ENCODE measurements around the gene ALDH1A1. TPM values are rescaled to one million over a fixed set of nuclear protein-coding genes. Genes with fewer than 3 reads are reported as not detected.

ALDH1A1 gene
- total RNA-seq, 1 donor from 2014 or later, result 527 TPM

- DNase-seq (ENCODE audit: low spot score) (no peak), ATAC-seq (no peak)
Measured at GRCh38 chr9:72921888-72922654, 30.8 kb downstream of the ALDH1A1 start.

- no peak for ATAC-seq
- no peak for DNase-seq (ENCODE audit: low spot score)
Measured at GRCh38 chr9:72919246-72919945, 33.5 kb downstream of the ALDH1A1 start.

DNA sequence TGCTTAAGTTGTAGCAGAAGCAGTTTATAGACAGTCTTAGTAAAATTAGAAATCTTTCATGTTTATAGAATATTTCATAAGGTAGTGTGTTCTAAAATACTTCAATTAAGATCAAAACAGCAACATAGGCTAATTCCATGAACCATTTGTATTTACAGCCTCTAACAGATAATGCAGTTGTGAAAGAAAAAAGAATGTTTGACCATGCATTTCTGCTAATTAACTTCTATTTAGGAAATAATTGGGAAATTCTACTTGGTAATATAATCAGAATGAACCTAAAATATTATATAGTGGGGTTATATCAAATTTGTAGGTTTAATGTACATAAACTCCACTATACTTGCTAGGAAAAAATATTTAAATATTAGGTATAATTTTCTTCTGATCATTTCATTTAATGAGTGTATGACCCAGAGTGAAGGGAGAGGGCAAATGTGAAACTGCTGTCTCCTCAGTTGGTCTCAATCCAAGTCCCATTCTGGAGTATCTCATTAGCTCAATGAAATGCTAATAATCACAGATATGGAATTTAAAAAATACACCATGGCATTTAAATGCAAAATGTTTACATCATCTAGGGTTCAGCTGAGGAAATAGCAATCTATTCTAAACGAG lies 34.9 kb downstream of the ALDH1A1 start:
- ATAC-seq, result peak; percentile 12
- no peak for DNase-seq (ENCODE audit: low spot score)

- no peak for DNase-seq (ENCODE audit: low spot score)
- ATAC-seq, result no peak
Measured at GRCh38 chr9:72915659-72916058, 37.2 kb downstream of the ALDH1A1 start.

DNA sequence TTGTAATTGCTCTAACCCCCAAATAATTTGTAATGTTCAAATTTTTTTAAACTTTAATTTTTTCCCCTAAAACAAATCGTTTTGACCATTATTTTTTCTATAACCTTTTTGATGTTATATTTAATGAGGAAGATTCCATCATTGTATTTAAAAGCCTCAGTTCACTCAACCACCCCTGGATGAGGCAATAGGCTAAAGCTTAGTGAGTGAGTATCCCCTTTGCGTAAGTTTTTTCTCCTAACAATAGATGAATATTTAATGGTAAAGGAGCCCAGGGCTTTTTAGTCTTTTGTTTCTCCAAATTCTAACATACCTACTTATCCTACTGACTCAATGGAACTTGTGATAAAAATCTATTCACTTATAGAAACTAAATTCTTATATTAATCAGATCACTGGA lies 38.1 kb downstream of the ALDH1A1 start:
- no peak for ATAC-seq
- no peak for DNase-seq (ENCODE audit: low spot score)

DNA sequence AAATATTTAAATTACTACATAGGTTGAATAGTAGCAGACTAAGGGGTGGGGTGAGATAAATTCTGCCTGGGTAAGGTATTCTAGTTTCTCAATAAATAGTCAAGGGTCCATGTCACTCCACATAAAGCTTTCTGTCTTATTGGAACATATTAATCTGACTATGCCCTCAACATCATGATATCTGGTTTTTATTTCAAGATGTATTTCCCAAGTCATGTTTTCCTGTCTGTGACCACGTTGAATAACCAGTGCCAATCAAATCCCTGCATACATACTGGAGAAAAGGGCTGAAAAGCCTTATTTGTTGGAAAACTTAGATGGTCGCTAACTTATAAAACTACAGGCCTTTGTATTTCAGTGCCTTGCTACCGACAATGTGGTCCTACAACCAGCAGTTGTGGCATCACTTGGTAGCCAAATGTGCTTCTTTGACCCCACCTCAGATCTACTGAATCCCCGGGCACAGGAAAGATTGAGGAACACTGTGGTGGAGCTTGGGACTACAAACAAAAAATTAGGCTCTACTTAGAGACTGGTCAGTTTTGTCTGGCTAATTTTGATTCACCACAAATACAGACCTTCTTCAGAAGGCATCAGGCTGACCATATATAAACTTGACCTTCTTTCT lies 39.4 kb downstream of the ALDH1A1 start:
- ATAC-seq (peak; percentile 29), DNase-seq (ENCODE audit: low spot score) (no peak)

- ATAC-seq (peak; percentile 11), DNase-seq (ENCODE audit: low spot score) (no peak)
Measured at GRCh38 chr9:72912476-72913381, 40.1 kb downstream of the ALDH1A1 start.

DNA sequence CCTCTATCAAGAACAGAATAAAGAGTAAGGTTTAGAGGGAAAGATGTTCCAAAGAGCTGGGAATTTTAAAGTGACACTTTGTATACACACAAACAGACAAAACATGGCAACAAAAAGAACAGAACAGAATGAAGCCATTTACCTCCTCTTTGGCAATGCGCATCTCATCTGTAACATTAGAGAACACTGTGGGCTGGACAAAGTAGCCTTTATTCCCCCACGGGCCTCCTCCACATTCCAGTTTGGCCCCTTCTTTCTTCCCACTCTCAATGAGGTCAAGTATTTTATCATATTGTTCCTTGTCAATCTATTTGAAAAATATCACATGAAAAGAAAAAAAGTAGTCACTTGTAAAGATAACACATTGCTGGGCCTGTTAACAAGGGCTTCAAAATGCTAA lies 41.0 kb downstream of the ALDH1A1 start:
- DNase-seq (ENCODE audit: low spot score), result no peak
- no peak for ATAC-seq

GRCh38 chr9:72911247-72911775 lies 41.5 kb downstream of the ALDH1A1 start:
- no peak for ATAC-seq
- DNase-seq (ENCODE audit: low spot score), result no peak

DNA sequence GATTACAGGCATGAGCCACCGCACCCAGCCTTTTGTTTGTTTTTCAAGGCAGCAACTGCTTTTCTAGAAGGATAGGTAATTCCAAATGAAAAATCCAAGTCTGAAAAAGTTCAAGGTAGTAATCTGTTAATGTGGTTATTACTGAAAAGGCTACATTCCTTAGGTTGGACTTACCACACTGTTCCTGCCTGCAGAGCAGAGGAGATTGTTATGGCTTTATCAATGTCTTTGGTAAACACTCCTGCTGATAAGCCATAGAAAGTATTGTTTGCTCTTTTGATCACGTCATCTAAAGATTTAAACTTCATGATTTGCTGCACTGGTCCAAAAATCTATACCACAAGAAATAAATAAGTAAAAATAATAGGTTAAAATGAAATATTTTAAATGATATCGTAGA lies 43.4 kb downstream of the ALDH1A1 start:
- ATAC-seq, result no peak
- no peak for DNase-seq (ENCODE audit: low spot score)

DNA sequence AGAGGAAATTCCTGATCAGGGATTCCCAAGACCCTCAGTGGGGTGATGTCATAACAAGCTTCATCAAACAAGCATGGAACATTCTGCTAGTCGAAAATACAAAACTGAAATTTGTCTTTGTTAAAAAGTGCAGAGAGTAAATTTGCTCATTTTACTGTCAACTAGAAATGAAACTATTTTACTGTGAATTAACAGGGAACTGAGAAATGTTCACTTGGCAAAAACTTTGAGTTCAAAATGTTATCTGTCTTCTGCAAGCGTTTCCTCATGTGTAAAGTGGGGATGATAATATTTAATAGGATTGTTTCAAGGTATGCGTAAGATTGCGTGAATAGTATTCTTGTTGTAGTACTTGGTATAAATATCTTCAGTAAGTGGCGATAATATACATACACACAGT lies 45.4 kb downstream of the ALDH1A1 start:
- DNase-seq (ENCODE audit: low spot score) (no peak), ATAC-seq (peak; percentile 11)

DNA sequence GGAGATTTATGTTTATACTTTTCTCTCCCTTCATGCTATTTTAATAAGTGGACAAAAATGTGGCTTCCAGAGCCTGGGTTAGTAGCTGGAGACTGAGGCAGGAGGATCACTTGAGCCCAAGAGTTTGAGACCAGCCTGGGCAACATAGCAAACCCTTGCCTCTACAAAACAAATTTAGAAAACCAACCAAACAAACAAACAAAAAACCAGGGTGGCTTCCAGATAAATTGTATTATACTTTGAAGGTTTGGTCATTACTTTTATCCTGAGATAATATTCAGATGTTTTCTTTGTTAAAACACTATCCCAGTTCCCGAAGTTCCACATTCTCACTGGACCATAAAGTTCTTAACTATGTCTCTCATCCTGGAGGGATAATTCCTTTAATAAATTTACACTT lies 46.0 kb downstream of the ALDH1A1 start:
- ATAC-seq (no peak), DNase-seq (ENCODE audit: low spot score) (no peak)

- no peak for ATAC-seq
- no peak for DNase-seq (ENCODE audit: low spot score)
Measured at GRCh38 chr9:72905514-72906480, 47.1 kb downstream of the ALDH1A1 start.

DNA sequence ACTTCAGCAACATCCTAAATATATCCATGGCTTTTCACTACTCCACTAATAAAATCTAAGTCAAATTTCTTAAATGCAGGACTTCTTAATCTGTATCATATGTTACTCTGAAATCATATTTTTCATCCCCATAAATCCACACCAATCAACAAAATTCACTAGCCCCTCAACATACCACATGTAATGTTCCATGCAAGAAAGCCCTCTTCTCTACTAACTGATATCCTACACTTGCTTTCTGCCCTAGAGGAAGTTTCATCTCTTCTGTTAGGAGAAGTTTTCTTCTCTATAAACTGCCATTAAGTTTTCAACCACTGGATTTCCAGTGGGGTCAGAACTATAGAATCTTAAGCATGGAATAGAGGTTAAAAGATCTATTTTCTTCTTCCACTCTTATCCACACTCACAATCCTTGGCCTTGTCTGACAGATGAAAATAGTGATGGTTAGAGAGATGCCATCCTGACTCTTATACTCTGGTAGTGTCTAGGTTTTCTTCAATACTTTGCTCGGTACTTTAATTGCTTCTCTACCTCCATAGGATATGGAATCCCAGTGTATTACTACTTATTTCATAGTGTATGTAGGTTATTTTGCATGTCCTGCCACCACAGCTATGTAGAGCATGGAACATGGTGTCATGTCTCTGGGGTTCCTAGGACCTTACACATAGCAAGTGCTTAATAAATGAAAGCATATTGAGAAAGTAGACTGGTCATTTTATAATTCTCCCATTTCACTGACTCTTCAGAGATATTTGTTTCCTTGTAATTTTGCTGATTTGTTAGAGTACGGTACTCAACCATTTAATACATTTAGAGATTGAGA lies 48.4 kb downstream of the ALDH1A1 start:
- ATAC-seq, result no peak
- DNase-seq (ENCODE audit: low spot score), result no peak

DNA sequence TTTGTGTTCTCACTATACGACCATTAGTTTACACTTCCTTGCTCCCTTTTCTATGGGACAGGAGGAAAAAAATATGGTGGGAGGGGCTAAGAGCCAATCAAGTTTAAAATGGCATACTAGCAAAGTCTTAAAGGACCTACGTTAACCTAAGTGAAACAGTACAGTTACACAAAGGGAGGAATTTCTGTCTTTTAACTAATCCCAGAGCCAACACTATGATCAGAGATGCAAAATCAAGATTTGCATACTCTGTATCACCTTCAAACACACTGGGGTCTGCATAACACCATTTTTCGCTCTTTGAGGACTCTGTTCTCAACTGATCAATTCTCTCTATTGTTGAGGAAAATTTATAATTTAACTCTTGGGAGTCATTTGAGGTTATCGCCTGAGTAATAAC lies 49.8 kb downstream of the ALDH1A1 start:
- no peak for DNase-seq (ENCODE audit: low spot score)
- ATAC-seq, result no peak

DNA sequence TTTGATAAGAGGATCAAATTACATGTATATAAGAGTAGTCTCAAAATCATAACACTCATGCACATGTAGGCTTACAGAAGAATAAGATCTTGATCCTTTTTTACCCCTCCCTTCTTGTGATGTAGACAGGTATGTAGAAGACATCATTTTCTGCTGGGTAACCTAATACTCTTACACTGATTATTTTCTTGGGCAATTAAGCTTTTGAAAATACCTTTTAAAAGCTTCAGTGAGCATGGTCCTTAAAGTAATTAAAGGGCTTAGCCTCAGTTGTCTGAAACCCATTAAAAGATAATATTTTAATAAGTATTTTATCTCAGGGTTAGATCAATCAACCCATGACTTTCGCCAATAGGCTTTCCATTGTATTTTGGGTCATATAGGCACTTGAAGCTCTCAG lies 50.6 kb downstream of the ALDH1A1 start:
- no peak for ATAC-seq
- no peak for DNase-seq (ENCODE audit: low spot score)

GRCh38 chr9:72899734-72900477 lies 52.9 kb downstream of the ALDH1A1 start:
- no peak for DNase-seq (ENCODE audit: low spot score)
- ATAC-seq, result no peak

All from left lobe of liver (tissue), 2 donors.